ENCODE measurements around the gene MANBA. TPM values are rescaled to one million over a fixed set of nuclear protein-coding genes. Genes with fewer than 3 reads are reported as not detected.
A peak's percentile ranks its signal among the peaks of the same experiment; 100 is the strongest.

Gene MANBA
- total RNA-seq, 4 donors from 2014 or later, result 8.9 to 15.5 (median 12.6) TPM

DNA sequence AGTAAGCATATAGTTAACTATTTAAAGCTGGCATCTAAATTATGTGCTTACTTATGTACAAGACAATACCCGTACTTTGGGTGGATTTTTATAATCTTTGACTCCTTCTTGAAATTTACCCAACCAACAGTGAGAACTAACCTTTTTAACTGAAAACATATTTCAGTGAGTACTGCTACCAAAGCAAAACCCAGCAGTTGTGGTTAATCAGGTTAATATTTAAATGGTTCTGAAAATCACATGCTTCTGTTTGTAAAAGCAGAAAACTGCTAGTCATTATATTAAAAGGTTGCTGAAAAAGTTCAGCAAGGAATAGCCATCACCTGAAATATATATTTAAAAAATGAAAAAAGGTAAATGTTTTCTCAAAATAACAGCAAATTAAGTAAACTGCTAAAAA is 46.6 kb upstream of the MANBA start:
- in situ Hi-C loops (cut with MboI; ENCODE audit: low sequenced_read_pairs in 4 of 4), result no loop called here
- ATAC-seq (no peak), DNase-seq (no peak)
- TF ChIP-seq, protein P1, sequence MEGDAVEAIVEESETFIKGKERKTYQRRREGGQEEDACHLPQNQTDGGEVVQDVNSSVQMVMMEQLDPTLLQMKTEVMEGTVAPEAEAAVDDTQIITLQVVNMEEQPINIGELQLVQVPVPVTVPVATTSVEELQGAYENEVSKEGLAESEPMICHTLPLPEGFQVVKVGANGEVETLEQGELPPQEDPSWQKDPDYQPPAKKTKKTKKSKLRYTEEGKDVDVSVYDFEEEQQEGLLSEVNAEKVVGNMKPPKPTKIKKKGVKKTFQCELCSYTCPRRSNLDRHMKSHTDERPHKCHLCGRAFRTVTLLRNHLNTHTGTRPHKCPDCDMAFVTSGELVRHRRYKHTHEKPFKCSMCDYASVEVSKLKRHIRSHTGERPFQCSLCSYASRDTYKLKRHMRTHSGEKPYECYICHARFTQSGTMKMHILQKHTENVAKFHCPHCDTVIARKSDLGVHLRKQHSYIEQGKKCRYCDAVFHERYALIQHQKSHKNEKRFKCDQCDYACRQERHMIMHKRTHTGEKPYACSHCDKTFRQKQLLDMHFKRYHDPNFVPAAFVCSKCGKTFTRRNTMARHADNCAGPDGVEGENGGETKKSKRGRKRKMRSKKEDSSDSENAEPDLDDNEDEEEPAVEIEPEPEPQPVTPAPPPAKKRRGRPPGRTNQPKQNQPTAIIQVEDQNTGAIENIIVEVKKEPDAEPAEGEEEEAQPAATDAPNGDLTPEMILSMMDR (IDR thresholded peaks at IDR 0.05 in 4 of 5, conservative IDR thresholded peaks at IDR 0.05 in 1 of 5), result no peak
- no peak for TF ChIP-seq POLR2A (IDR thresholded peaks at IDR 0.05)
- no peak overlapping the region for H3K4me3 ChIP-seq
- peak overlapping the region; percentile 29 to 72 (median 66) for H3K27ac ChIP-seq
- peaks cover 61 to 71% of the 10 kb centered on the region in 2 donors for H3K4me1 ChIP-seq
- intact Hi-C loops (cut with DNase I; ENCODE audit: low total_unique reads), result no loop called here
- no peaks in the 10 kb centered on the region for H3K27me3 ChIP-seq
- H3K36me3 ChIP-seq, result peaks cover 0 to 35% of the 10 kb centered on the region in 2 donors
- H3K9me3 ChIP-seq, result no peaks in the 10 kb centered on the region

DNA sequence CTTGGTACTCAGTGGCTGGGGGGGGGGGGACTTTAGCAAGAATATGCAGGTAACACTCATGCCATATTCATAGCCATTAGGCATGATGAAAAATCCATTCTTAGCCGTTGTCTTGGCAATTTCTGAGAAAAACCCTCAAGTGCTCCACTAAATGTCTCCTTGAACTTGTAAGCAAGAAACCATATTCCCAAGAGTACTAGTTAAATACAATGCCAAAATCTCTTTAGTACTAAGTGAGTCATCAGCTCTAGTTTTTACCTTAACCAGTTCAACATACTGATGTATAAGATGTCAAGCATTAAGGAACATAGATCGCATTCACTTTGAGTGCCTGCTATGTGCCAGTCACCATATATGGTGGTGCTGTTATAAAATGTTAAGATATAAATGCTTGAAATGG is 39.0 kb upstream of the MANBA start:
- intact Hi-C loops (cut with DNase I; ENCODE audit: low total_unique reads) (no loop called here), in situ Hi-C loops (cut with MboI; ENCODE audit: low sequenced_read_pairs in 4 of 4) (no loop called here)
- Histone ChIP-seq H3K36me3 (peaks cover 0 to 71% of the 10 kb centered on the region in 2 donors), H3K4me3 (no peak overlapping the region), H3K4me1 (no peaks in the 10 kb centered on the region), H3K9me3 (no peaks in the 10 kb centered on the region), H3K27me3 (no peaks in the 10 kb centered on the region), H3K27ac (no peak overlapping the region)
- ATAC-seq, result no peak
- no peak for DNase-seq
- TF ChIP-seq, protein P1 (IDR thresholded peaks at IDR 0.05 in 4 of 5, conservative IDR thresholded peaks at IDR 0.05 in 1 of 5), result no peak
- TF ChIP-seq POLR2A (IDR thresholded peaks at IDR 0.05), result no peak

DNA sequence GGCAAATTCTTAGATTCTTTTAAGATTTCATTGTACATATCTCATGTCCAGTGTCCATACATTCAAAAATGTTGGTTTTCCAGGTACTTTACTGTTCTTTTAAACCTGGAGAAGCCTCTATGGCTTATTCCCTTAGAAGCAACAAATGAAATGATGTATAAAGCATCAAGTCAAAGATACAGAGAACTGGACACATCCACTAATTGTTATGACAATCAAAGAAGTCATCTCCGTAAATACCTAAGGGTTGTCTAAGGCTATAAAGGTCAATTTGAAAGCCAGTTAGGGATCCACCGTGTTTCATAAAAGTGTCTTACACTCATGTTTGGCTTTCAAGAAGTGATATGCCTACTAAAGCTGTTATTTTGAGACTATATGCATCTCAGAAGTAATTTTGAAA is 34.2 kb upstream of the MANBA start:
- H3K27ac ChIP-seq, result no peak overlapping the region
- no peak for ATAC-seq
- intact Hi-C loops (cut with DNase I; ENCODE audit: low total_unique reads), result no loop called here
- H3K9me3 ChIP-seq, result no peaks in the 10 kb centered on the region
- no peak for TF ChIP-seq POLR2A (IDR thresholded peaks at IDR 0.05)
- TF ChIP-seq, protein P1 (IDR thresholded peaks at IDR 0.05 in 4 of 5, conservative IDR thresholded peaks at IDR 0.05 in 1 of 5), result no peak
- DNase-seq, result no peak
- no peak overlapping the region for H3K4me3 ChIP-seq
- H3K27me3 ChIP-seq, result no peaks in the 10 kb centered on the region
- H3K4me1 ChIP-seq, result peaks cover 0 to under 1% of the 10 kb centered on the region in 2 donors
- peaks cover 0 to 46% of the 10 kb centered on the region in 2 donors for H3K36me3 ChIP-seq
- in situ Hi-C loops (cut with MboI; ENCODE audit: low sequenced_read_pairs in 4 of 4), result no loop called here

DNA sequence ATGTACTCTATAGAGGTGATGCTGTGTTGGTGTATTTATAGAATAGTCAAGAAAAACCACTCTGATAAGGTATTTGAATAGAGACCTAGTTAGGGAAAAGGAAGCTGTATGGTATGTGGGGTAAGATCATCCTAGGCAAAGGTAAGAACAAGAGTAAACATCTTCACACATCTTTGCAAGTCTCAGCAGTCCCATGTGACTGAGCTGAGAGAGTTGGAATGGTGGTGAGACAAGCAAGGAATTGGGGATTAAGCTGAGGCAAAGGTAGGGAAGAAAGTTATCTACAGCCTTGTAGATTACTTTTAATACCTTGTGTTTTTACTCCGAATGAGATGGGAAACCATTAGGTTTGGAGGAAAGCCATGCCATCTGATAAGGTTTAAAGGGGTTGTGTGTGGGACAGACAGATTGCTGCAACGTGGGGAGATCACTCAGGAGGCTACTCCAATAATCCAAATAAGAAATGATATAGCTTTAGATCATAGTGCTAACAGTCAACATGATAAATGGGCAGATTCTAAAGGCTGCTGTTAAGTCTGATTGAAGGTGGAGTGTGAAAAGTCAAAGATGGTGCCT is 31.7 kb upstream of the MANBA start:
- TF ChIP-seq POLR2A (IDR thresholded peaks at IDR 0.05), result no peak
- TF ChIP-seq, protein P1 (IDR thresholded peaks at IDR 0.05 in 4 of 5, conservative IDR thresholded peaks at IDR 0.05 in 1 of 5), result no peak
- no peak overlapping the region for H3K4me3 ChIP-seq
- no peaks in the 10 kb centered on the region for H3K9me3 ChIP-seq
- no peak for ATAC-seq
- H3K27ac ChIP-seq, result no peak overlapping the region
- no peaks in the 10 kb centered on the region for H3K27me3 ChIP-seq
- peaks cover 0 to 8% of the 10 kb centered on the region in 2 donors for H3K4me1 ChIP-seq
- intact Hi-C loops (cut with DNase I; ENCODE audit: low total_unique reads) (loop anchor here (2.0 kb wide), 1 partner anchor 32 kb away; the partner anchor contains the start of gene MANBA), in situ Hi-C loops (cut with MboI; ENCODE audit: low sequenced_read_pairs in 4 of 4) (no loop called here)
- DNase-seq, result no peak
- H3K36me3 ChIP-seq, result peaks cover 0 to 20% of the 10 kb centered on the region in 2 donors
